ENCODE data around the gene CPB1.

The CPB1 gene

GRCh38 chr3:148816427-148816826 is 11.2 kb upstream of the CPB1 start:
- H3K4me3 ChIP-seq (ENCODE audit: low read depth, low read length), result no peak overlapping the region
- no peak for TF ChIP-seq CTCF (IDR thresholded peaks at IDR 0.05; ENCODE audit: low read depth, low read length)

GRCh38 chr3:148816981-148817525 is 10.6 kb upstream of the CPB1 start:
- TF ChIP-seq CTCF (IDR thresholded peaks at IDR 0.05; ENCODE audit: low read depth, low read length), result no peak
- no peak overlapping the region for H3K4me3 ChIP-seq (ENCODE audit: low read depth, low read length)

- no peak overlapping the region for H3K4me3 ChIP-seq (ENCODE audit: low read depth, low read length)
- no peak for TF ChIP-seq CTCF (IDR thresholded peaks at IDR 0.05; ENCODE audit: low read depth, low read length)
Observed at GRCh38 chr3:148820361-148821245, 7.0 kb upstream of the CPB1 start.

GRCh38 chr3:148823026-148823425 is 4.6 kb upstream of the CPB1 start:
- no peak for TF ChIP-seq CTCF (IDR thresholded peaks at IDR 0.05; ENCODE audit: low read depth, low read length)
- H3K4me3 ChIP-seq (ENCODE audit: low read depth, low read length), result no peak overlapping the region

GRCh38 chr3:148825476-148825875 is 2.1 kb upstream of the CPB1 start:
- H3K4me3 ChIP-seq (ENCODE audit: low read depth, low read length), result no peak overlapping the region
- TF ChIP-seq CTCF (IDR thresholded peaks at IDR 0.05; ENCODE audit: low read depth, low read length), result no peak

- H3K4me3 ChIP-seq (ENCODE audit: low read depth, low read length), result no peak overlapping the region
- no peak for TF ChIP-seq CTCF (IDR thresholded peaks at IDR 0.05; ENCODE audit: low read depth, low read length)
Observed at GRCh38 chr3:148828136-148828690, 602 bp downstream of the CPB1 start.

- TF ChIP-seq CTCF (IDR thresholded peaks at IDR 0.05; ENCODE audit: low read depth, low read length), result no peak
- H3K4me3 ChIP-seq (ENCODE audit: low read depth, low read length), result no peak overlapping the region
Observed at GRCh38 chr3:148829926-148830325, 2.3 kb downstream of the CPB1 start.

Measured in WI38 (cell line).